ENCODE measurements around the gene NPIPA8.
"Not testable (repeated sequence)": the region's sequence is repeated elsewhere in the genome, so short reads cannot be mapped to it uniquely, and the experiment has no call there.

The NPIPA8 gene

GRCh38 chr16:18297714-18298113, 38.8 kb downstream of the NPIPA8 start:
- H3K9me3 Mint-ChIP-seq, result not testable (repeated sequence)

GRCh38 chr16:18296931-18297330, 39.6 kb downstream of the NPIPA8 start:
- not testable (repeated sequence) for H3K36me3 Mint-ChIP-seq (ENCODE audit: low read depth); H3K4me1 Mint-ChIP-seq (ENCODE audit: low read depth); DNase-seq; H3K4me3 Mint-ChIP-seq; H3K27ac Mint-ChIP-seq; H3K27me3 Mint-ChIP-seq; H3K9me3 Mint-ChIP-seq

More at GRCh38 chr16:18297714-18298113, 38.8 kb downstream of the NPIPA8 start:
- H3K27ac Mint-ChIP-seq; H3K4me3 Mint-ChIP-seq; H3K4me1 Mint-ChIP-seq (ENCODE audit: low read depth); H3K36me3 Mint-ChIP-seq (ENCODE audit: low read depth); H3K27me3 Mint-ChIP-seq; DNase-seq: not testable (repeated sequence)

DNA sequence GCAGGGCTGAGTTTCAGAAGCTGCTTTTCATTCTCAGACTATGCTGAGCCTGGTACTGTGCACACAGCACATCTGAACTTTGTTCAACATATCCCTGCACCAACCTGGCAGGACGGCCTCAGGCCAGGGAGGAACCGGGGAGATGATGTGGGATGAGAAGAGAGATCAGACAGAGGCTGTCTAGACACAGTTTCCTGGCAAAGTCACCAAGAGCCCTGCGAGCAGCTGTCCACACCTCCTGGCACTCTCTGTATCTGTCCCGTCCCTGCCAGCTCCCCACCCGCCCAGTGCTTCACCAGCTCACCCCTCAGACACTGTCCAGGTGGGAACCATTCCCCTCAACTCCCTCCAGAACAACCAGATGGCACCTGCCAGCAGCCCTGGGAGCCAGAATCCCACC, 42.2 kb downstream of the NPIPA8 start:
- not testable (repeated sequence) for H3K27me3 Mint-ChIP-seq; DNase-seq; H3K9me3 Mint-ChIP-seq; H3K27ac Mint-ChIP-seq; H3K4me3 Mint-ChIP-seq; H3K36me3 Mint-ChIP-seq (ENCODE audit: low read depth); H3K4me1 Mint-ChIP-seq (ENCODE audit: low read depth)

DNA sequence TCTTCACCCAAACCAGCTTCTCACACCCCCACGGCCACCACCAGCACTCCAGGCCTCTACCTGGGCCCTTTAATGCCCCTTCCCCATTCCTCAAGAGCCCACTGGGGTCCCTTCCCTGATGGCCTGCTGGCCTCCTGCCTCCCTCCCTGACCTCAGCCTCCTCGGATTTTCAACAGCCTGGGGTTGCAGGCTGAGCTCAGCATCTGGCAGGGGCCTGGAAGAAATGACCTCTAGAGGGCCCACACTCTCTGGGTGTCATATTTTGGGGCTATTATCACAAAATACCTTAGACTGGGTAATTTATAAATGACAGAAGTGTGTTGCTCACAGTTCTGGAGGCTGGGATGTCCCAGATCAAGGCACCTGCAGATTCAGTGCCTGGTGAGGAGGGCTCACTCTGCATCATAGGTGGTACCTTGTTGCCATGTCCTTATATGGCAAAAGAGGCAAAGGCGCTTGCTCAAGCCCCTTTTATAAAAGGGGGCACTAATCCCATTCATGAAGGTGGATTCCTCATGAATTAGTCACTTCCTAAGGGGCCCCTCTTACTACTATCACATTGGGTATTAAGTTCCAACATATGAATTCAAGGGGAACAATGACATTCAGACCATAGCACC, 43.1 kb downstream of the NPIPA8 start:
- not testable (repeated sequence) for H3K27me3 Mint-ChIP-seq; H3K4me1 Mint-ChIP-seq (ENCODE audit: low read depth); H3K27ac Mint-ChIP-seq; H3K9me3 Mint-ChIP-seq; H3K4me3 Mint-ChIP-seq; DNase-seq; H3K36me3 Mint-ChIP-seq (ENCODE audit: low read depth)

DNA sequence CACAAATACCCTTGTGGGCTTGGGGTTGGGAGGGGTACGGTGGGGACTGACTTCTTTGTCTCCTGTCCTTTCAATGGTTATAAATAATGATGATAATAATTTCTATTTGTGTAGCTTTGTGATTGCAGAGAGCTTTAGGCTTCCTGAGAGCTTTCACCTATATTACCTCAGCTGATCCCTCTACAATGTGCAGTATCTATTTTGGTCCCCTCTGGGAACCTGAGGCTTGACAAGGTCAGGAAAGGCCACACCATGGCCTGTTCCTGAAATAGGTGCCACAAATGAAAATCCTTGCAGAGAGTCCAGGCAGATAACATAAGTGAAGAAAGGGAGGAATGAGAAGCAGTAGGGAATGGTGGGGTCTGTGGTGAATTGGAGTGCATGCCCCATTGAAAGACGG, 45.6 kb downstream of the NPIPA8 start:
- H3K27me3 Mint-ChIP-seq; H3K4me3 Mint-ChIP-seq; H3K36me3 Mint-ChIP-seq (ENCODE audit: low read depth); H3K9me3 Mint-ChIP-seq; H3K27ac Mint-ChIP-seq; DNase-seq; H3K4me1 Mint-ChIP-seq (ENCODE audit: low read depth): not testable (repeated sequence)

- H3K27ac Mint-ChIP-seq; H3K9me3 Mint-ChIP-seq; H3K27me3 Mint-ChIP-seq; H3K4me1 Mint-ChIP-seq (ENCODE audit: low read depth); DNase-seq; H3K36me3 Mint-ChIP-seq (ENCODE audit: low read depth); H3K4me3 Mint-ChIP-seq: not testable (repeated sequence)
Measured at GRCh38 chr16:18286342-18286741, 50.2 kb downstream of the NPIPA8 start.

DNA sequence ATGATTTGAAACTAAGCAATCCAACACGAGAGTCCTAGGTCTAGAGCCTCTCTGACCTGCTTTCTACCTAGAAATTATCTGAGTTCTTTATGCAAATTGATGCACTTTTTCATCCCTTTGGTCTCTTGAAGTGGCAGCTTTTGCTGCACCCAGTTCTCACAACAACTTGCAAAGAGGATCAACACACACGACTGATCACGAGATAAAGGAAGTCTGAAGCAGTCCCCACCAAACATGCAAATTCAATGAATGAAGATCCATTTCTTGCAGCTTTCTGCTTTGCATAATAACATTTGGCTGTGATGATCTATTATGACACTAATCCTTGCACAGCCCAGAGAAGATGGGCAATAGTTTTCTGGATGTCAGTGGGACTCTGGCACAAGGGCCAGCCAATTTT, 56.2 kb downstream of the NPIPA8 start:
- H3K4me3 Mint-ChIP-seq; H3K27me3 Mint-ChIP-seq; DNase-seq; H3K27ac Mint-ChIP-seq; H3K36me3 Mint-ChIP-seq (ENCODE audit: low read depth); H3K9me3 Mint-ChIP-seq; H3K4me1 Mint-ChIP-seq (ENCODE audit: low read depth): not testable (repeated sequence)

- not testable (repeated sequence) for H3K27me3 Mint-ChIP-seq; H3K36me3 Mint-ChIP-seq (ENCODE audit: low read depth); H3K4me1 Mint-ChIP-seq (ENCODE audit: low read depth); DNase-seq; H3K9me3 Mint-ChIP-seq; H3K4me3 Mint-ChIP-seq; H3K27ac Mint-ChIP-seq
Measured at GRCh38 chr16:18276756-18277155, 59.8 kb downstream of the NPIPA8 start.

- H3K9me3 Mint-ChIP-seq; H3K4me1 Mint-ChIP-seq (ENCODE audit: low read depth); H3K27me3 Mint-ChIP-seq; H3K36me3 Mint-ChIP-seq (ENCODE audit: low read depth); H3K4me3 Mint-ChIP-seq; H3K27ac Mint-ChIP-seq; DNase-seq: not testable (repeated sequence)
Measured at GRCh38 chr16:18270171-18270570, 66.4 kb downstream of the NPIPA8 start.

Data from activated T-cell treated with anti-CD3 and anti-CD28 coated beads, Interleukin-2, amount 50 U/mL, for 24 hours (primary cell).